ENCODE data around the gene PLD3.
A peak's percentile ranks its signal among the peaks of the same experiment; 100 is the strongest.

The PLD3 gene, protein sequence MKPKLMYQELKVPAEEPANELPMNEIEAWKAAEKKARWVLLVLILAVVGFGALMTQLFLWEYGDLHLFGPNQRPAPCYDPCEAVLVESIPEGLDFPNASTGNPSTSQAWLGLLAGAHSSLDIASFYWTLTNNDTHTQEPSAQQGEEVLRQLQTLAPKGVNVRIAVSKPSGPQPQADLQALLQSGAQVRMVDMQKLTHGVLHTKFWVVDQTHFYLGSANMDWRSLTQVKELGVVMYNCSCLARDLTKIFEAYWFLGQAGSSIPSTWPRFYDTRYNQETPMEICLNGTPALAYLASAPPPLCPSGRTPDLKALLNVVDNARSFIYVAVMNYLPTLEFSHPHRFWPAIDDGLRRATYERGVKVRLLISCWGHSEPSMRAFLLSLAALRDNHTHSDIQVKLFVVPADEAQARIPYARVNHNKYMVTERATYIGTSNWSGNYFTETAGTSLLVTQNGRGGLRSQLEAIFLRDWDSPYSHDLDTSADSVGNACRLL

GRCh38 chr19:40348125-40348913 is at the start of gene PLD3, which contains the start of gene C19orf47:
Gene PLD3 (plus strand): TSS chr19:40348695. CDS start chr19:40366484, 17,789 bp downstream.
Gene C19orf47 (minus strand): TSS chr19:40348397. CDS start chr19:40341857, 6,540 bp downstream.
- peak; percentile 98 for DNase-seq (ENCODE audit: low read depth)

- DNase-seq (ENCODE audit: low read depth): no peak
Observed at GRCh38 chr19:40300668-40301067, 47.8 kb upstream of the PLD3 start.

- DNase-seq (ENCODE audit: low read depth): no peak
Observed at GRCh38 chr19:40302224-40303011, 46.1 kb upstream of the PLD3 start.

GRCh38 chr19:40303765-40304164 is 44.7 kb upstream of the PLD3 start:
- no peak for DNase-seq (ENCODE audit: low read depth)

- DNase-seq (ENCODE audit: low read depth): no peak
Observed at GRCh38 chr19:40304306-40304705, 44.2 kb upstream of the PLD3 start.

DNA sequence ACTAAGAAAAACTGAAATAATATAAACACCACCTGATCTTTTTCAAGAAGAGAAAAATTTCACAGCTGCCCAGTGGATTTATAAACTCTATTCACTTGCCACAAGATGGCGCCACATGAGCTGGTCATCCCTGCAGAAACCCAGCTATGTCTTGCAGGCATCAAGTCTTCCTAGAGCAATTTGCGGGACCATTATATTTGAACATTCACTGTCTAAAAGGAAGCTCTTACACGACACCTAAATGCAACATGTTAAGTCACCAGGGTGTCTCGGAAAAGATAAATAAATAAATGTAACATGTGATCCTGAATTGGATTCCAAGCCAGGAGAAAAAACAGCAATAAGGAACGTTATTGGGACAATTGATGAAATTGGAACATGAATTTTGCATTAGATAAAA is 43.1 kb upstream of the PLD3 start:
- peak; percentile 87 for DNase-seq (ENCODE audit: low read depth)

- no peak for DNase-seq (ENCODE audit: low read depth)
Observed at GRCh38 chr19:40309666-40310065, 38.8 kb upstream of the PLD3 start.

DNA sequence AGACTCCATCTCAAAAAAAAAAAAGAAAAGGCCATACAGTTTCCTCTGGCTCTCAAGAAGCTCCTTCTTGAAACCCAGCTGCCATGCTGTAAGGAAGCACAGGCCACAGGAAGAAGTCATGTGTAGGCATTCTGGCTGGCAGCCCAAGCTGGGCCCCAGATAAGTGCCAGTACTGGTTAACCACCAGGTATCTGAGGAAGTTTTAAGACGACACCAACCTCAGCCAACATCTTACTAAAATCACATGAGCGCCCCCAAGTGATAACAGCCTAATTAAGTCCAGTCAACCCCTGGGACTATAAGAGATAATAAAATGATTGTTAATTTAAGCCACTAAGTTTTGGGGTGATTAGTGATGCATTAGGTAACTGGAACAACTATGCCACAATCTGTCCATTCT is 36.0 kb upstream of the PLD3 start:
- peak; percentile 3 for DNase-seq (ENCODE audit: low read depth)

DNA sequence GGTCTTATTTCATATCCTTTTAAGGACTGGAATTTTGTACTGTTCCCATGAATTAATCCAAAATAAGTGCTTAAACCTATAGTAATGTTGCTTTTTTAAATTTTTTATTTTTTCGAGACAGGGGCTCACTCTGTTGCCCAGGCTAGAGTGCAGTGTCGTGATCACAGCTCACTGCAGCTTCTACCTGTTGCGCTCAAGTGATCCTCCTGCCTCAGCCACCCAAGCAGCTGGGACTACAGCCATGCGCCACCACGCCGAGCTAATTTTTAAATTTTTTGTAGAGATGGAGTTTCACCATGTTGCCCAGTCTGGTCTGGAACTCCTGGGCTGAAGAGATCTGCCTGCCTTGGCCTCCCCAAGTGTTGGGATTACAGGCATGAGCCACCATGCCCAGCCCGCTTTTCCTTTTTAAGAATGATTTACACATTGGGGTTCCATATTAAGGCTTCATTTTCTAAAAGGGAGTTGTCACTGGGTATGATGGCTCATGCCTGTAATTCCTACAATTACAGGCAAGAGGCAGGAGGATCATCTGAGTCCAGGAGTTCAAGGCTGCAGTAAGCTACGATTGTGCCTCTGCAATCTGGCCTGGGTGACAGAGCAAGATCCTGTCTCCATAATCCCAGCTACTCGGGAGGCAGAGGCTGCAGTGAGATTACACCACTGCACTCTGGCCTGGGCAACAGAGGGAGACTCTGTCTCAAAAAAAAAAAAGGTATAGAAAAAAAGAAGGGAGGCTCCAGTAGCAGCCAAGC is 35.1 kb upstream of the PLD3 start:
- no peak for DNase-seq (ENCODE audit: low read depth)

- no peak for DNase-seq (ENCODE audit: low read depth)
Observed at GRCh38 chr19:40314656-40315055, 33.8 kb upstream of the PLD3 start.

DNA sequence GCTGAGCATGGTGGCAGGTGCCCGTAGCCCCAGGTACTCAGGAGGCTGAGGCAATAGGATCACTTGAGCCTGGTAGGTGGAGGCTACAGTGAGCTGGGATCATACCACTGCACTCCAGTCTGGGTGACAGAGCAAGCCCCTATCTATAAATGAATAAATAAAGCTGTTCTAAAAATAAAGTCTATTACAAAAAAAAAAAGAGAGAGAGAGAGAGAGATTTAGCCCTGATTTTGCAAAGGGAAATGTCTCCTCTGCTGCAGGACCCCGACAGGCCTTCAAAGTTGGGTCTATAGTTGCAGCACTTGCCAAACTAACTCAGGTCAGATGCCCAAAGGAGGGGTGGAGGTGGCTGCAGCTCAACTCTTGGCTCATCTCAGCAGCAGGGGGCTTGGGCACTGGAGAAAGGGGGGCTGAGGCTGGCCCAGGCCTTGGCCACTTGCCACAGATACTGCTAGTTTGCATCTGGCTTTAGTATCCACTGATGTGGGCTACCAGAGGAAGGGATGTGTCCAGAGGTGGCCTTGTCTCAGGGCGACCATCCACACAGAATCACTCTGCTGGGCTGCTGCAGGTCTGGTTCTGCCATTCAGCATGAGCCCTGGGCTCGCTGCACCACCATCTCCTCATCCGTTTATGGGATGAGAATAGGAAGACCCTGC is 32.6 kb upstream of the PLD3 start:
- no peak for DNase-seq (ENCODE audit: low read depth)

DNA sequence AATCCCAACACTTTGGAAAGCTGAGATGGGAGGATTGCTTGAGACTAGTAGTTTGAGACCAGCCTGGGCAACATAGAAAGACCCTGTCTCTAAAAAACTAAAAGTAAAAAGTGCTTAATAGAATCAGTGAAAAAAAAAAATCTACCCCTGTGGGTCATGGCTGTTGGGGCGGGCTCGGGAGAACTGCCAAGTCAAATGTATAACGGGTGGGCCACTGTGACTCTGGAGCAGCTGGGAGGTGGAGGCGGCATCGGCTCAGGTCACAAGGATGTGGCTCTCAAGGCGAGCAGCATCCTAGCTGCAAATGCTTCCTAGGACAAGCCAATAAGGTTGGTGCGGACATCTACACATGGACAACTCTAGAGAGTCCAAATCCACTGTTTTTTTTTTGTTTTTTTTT is 31.2 kb upstream of the PLD3 start:
- no peak for DNase-seq (ENCODE audit: low read depth)

DNA sequence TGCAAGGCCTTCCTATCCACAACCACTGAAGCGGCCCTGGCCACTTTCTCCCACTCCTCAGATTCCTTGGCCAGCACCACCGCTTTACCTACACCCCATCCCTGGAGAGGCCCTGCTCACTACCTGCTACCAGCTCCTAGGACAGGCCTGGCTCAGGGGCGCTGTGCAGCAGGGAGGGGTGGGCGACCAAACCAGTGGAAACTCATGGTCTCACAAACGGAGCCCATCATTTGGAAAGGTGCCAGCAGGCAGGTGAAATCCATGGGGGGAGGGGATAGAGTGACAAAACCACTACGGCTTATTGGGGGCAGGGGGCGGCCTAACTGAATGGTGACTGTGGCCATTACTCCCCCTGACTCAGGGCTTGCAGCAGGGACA is 27.9 kb upstream of the PLD3 start:
- DNase-seq (ENCODE audit: low read depth): no peak

- no peak for DNase-seq (ENCODE audit: low read depth)
Observed at GRCh38 chr19:40321076-40321475, 27.4 kb upstream of the PLD3 start.

DNA sequence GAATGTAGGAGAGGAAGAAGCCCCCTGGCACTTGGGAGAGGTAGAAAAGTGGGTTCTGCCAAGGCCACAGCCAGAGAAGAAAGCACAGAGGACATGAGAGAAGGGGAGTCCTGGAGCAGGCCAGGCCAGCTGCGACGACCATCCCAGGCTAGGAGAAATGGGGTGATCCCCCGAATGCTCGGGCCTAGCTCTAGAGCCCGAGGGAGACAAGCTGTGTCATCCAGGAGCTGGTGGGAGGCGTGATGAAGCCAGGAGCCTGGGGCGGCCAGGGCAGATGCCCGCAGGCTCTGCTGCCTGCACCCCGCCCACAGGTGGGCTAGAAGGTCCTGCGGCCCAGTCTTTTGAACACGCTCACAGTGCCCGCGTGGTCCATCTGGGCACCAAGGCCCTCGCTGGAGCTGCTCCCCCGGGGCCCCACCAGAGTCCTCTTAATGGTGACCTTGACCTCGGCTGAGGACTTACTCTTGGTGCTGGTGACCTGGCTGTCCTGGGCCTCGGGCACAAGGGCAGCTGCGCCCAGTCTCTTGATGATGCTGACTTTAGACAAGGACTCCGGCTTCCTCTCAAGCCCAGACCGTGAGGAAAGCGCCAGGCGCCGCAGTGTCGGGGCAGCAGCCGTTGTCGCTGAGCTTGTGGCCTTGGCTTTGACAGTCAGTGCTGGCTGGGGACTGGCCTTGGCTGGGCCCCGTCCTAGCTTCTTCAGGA is 26.8 kb upstream of the PLD3 start:
- no peak for DNase-seq (ENCODE audit: low read depth)

DNA sequence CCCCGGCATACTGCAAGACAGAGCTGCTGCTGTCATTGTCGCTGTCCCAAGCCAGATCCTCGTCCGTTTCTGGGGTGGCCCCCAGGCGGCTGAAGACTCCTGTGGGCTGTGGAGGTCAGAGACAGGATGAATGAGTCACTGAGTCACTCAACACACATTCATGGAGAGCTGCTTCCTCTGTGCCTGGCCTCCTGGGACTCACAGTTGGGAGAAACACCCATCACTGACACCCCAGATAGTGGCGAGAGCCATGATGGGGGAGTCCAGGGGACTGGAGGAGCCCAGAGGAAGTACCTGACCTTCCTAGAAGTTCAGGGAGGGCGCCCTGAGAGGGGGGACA is 26.3 kb upstream of the PLD3 start:
- DNase-seq (ENCODE audit: low read depth): no peak

GRCh38 chr19:40322951-40323615 is 25.4 kb upstream of the PLD3 start:
- DNase-seq (ENCODE audit: low read depth): no peak

- no peak for DNase-seq (ENCODE audit: low read depth)
Observed at GRCh38 chr19:40323705-40324104, 24.8 kb upstream of the PLD3 start.

DNA sequence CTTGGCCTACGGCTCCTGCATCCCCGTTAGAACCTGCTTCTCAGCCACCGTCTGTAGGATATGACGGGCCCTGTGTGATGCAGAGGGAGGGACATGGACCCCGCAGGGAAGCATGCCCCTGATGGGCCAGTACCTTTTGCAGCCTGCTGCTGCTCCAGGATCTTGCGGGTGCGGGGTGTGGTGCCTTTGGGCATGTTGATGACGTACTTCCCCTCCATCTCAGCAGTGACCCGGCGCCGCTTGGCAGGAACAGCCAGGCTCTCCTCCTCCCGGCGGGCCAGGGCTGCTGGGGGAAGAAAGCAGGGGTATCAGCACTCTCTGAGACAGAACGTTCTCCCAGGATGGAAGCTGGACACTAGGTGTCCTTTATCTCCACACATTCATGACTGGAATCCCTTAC is 22.3 kb upstream of the PLD3 start:
- DNase-seq (ENCODE audit: low read depth): no peak

GRCh38 chr19:40331052-40331451 is 17.4 kb upstream of the PLD3 start:
- peak; percentile 12 for DNase-seq (ENCODE audit: low read depth)
